ENCODE measurements around the gene TBC1D1. TPM values are rescaled to one million over a fixed set of nuclear protein-coding genes. Genes with fewer than 3 reads are reported as not detected.

Gene TBC1D1
- total RNA-seq, 1 donor from 2014 or later, result 56.5 TPM

- ATAC-seq (no peak), DNase-seq (no peak)
- no peaks in the 10 kb centered on the region for H3K27me3 ChIP-seq (ENCODE audit: low read depth)
- H3K4me3 ChIP-seq, result no peak overlapping the region
- H3K9me3 ChIP-seq, result no peaks in the 10 kb centered on the region
- intact Hi-C loops (cut with DNase I), result no loop called here
- no peak overlapping the region for H3K27ac ChIP-seq
- TF ChIP-seq, protein P1, sequence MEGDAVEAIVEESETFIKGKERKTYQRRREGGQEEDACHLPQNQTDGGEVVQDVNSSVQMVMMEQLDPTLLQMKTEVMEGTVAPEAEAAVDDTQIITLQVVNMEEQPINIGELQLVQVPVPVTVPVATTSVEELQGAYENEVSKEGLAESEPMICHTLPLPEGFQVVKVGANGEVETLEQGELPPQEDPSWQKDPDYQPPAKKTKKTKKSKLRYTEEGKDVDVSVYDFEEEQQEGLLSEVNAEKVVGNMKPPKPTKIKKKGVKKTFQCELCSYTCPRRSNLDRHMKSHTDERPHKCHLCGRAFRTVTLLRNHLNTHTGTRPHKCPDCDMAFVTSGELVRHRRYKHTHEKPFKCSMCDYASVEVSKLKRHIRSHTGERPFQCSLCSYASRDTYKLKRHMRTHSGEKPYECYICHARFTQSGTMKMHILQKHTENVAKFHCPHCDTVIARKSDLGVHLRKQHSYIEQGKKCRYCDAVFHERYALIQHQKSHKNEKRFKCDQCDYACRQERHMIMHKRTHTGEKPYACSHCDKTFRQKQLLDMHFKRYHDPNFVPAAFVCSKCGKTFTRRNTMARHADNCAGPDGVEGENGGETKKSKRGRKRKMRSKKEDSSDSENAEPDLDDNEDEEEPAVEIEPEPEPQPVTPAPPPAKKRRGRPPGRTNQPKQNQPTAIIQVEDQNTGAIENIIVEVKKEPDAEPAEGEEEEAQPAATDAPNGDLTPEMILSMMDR (IDR thresholded peaks at IDR 0.05), result no peak
- H3K4me1 ChIP-seq, result peaks cover 18% of the 10 kb centered on the region
- no peaks in the 10 kb centered on the region for H3K36me3 ChIP-seq
These were observed 5.4 kb downstream of the TBC1D1 start for GRCh38 chr4:37896206-37896860.

- intact Hi-C loops (cut with DNase I), result no loop called here
- no peaks in the 10 kb centered on the region for H3K4me1 ChIP-seq
- no peaks in the 10 kb centered on the region for H3K27me3 ChIP-seq (ENCODE audit: low read depth)
- DNase-seq (no peak), ATAC-seq (no peak)
- no peak overlapping the region for H3K4me3 ChIP-seq
- H3K27ac ChIP-seq, result no peak overlapping the region
- no peaks in the 10 kb centered on the region for H3K9me3 ChIP-seq
- TF ChIP-seq, protein P1 (IDR thresholded peaks at IDR 0.05), result no peak
- no peaks in the 10 kb centered on the region for H3K36me3 ChIP-seq
These were observed 11.3 kb downstream of the TBC1D1 start for GRCh38 chr4:37902212-37902611.

GRCh38 chr4:37902738-37903693 is 12.1 kb downstream of the TBC1D1 start:
- no peaks in the 10 kb centered on the region for H3K9me3 ChIP-seq
- intact Hi-C loops (cut with DNase I), result no loop called here
- H3K27me3 ChIP-seq (ENCODE audit: low read depth), result no peaks in the 10 kb centered on the region
- no peaks in the 10 kb centered on the region for H3K36me3 ChIP-seq
- TF ChIP-seq, protein P1 (IDR thresholded peaks at IDR 0.05), result no peak
- DNase-seq, result no peak
- ATAC-seq, result no peak
- no peaks in the 10 kb centered on the region for H3K4me1 ChIP-seq
- no peak overlapping the region for H3K27ac ChIP-seq
- no peak overlapping the region for H3K4me3 ChIP-seq

DNA sequence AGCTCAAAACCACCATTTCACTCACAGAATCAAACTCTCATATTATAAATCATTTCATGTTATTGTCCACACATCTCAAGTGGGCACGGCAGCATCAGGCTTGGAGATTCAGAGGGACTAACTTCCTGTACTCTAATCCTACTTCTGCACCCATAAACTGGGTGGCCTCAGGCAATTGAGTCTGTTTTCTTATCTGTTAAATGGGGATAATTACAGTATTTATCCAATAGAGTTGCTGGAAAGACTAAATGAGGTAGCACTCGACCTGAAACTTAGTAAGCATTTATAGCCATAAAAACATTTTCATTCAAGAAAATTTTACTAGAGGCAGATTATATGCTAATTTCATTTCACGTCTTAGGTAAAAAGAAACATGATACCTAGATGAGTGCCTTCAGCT is 13.0 kb downstream of the TBC1D1 start:
- Histone ChIP-seq H3K9me3 (no peaks in the 10 kb centered on the region), H3K36me3 (no peaks in the 10 kb centered on the region), H3K4me3 (no peak overlapping the region), H3K27ac (no peak overlapping the region), H3K4me1 (no peaks in the 10 kb centered on the region), H3K27me3 (ENCODE audit: low read depth) (no peaks in the 10 kb centered on the region)
- intact Hi-C loops (cut with DNase I), result no loop called here
- TF ChIP-seq, protein P1 (IDR thresholded peaks at IDR 0.05), result no peak
- ATAC-seq, result no peak
- no peak for DNase-seq

- no peak overlapping the region for H3K4me3 ChIP-seq
- no peaks in the 10 kb centered on the region for H3K27me3 ChIP-seq (ENCODE audit: low read depth)
- no peak overlapping the region for H3K27ac ChIP-seq
- TF ChIP-seq, protein P1 (IDR thresholded peaks at IDR 0.05), result no peak
- H3K4me1 ChIP-seq, result no peaks in the 10 kb centered on the region
- H3K9me3 ChIP-seq, result no peaks in the 10 kb centered on the region
- H3K36me3 ChIP-seq, result no peaks in the 10 kb centered on the region
- intact Hi-C loops (cut with DNase I), result no loop called here
- no peak for DNase-seq
- no peak for ATAC-seq
These were observed 13.9 kb downstream of the TBC1D1 start for GRCh38 chr4:37904824-37905223.

All from lower lobe of right lung (tissue), 2 donors.